HFF-Myc (cell line): Measurements from ENCODE around the gene CEP63.
A peak's percentile ranks its signal among the peaks of the same experiment; 100 is the strongest.

ENCODE experiments used
- DNase-seq: peaks from one replicate; pipeline ENCODE4 v3.0.0-alpha.2; 2011; ENCODE audit warnings: low read depth; ENCODE audit errors: extremely low read depth
- H3K4me3 ChIP-seq: replicated peaks from 2 replicates; pipeline ENCODE4 v1.5.1; 2011; ENCODE audit warnings: low read depth, mild to moderate bottlenecking, control low read depth, low read length
- TF ChIP-seq, protein P1 (sequence below): IDR thresholded peaks from 2 replicates; pipeline ENCODE4 v1.5.1; 2012; ENCODE audit warnings: mild to moderate bottlenecking, low read depth, low read length, control low read depth; ENCODE audit errors: missing control alignments

Gene CEP63

DNA sequence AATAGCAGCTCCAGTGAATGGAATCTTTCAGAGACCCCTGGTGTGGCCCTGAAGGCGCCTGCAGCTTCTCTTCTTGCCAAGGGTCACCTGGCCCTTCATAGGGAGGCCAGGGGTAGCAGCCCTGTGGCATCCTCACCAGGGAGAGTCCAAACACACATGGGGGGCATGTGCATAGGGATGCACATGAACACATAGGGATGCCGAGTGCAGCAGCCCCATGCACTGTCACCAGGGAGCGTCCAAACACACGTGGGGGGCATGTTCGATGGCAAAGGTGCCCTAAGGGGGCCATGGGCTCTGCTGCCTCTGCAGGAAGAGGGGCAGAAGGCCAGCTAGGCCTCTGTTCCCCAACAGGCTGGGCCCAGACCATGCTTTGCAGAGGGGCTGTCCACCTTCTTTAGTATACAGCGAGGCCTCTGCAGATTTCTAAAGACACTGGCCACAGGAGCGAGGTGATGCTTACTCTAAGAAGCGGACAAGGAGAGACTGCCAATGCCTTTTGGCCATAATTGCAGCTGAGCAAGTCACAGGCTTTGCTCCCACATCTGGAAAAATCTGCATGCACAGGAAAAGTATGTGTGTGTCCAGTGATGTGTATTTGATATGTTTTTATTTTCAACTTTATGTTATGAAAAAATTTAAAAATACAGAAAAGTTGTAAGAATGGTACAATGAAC lies 21.0 kb upstream of the CEP63 start:
- TF ChIP-seq, protein P1, sequence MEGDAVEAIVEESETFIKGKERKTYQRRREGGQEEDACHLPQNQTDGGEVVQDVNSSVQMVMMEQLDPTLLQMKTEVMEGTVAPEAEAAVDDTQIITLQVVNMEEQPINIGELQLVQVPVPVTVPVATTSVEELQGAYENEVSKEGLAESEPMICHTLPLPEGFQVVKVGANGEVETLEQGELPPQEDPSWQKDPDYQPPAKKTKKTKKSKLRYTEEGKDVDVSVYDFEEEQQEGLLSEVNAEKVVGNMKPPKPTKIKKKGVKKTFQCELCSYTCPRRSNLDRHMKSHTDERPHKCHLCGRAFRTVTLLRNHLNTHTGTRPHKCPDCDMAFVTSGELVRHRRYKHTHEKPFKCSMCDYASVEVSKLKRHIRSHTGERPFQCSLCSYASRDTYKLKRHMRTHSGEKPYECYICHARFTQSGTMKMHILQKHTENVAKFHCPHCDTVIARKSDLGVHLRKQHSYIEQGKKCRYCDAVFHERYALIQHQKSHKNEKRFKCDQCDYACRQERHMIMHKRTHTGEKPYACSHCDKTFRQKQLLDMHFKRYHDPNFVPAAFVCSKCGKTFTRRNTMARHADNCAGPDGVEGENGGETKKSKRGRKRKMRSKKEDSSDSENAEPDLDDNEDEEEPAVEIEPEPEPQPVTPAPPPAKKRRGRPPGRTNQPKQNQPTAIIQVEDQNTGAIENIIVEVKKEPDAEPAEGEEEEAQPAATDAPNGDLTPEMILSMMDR = no peak
- DNase-seq = no peak
- no peak overlapping the region for H3K4me3 ChIP-seq

DNA sequence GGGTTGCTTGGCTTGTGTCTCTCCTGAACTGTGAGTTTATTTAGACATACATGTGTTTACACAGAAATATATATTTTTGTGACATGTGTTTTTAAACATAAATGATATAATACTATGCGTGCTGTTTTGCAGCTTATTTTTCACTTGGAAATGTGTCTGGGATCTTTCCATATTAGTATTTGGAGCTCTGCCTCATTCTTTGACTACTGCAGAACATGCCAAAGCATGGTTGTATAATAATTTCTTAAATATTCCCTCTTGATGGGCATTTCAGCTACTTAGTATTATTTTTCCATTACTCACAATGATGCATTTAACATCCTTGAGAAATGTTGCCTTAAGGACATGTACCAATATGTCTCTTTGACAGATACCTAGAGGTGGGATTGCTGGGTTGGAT lies 19.5 kb upstream of the CEP63 start:
- no peak overlapping the region for H3K4me3 ChIP-seq
- no peak for DNase-seq
- TF ChIP-seq, protein P1 = no peak

DNA sequence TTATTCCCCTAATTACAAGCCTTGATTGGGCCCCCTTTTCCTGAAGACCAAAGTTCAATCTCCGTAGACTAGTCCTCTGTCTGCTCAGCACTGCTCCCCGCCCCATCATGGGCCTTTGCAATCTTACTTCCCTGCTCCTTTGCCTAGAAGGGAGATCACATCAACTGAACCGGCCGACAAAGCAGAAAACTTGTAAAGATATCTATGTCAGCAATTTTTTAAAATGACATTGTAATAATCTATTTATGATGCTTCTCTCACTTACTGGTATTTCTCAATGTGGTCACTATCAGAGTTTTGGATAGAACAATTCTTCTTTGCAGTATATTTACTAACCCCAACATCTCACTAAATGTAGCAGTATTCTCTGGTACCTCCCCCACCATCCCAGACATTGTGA lies 17.3 kb upstream of the CEP63 start:
- TF ChIP-seq, protein P1 = no peak
- no peak for DNase-seq
- no peak overlapping the region for H3K4me3 ChIP-seq

DNA sequence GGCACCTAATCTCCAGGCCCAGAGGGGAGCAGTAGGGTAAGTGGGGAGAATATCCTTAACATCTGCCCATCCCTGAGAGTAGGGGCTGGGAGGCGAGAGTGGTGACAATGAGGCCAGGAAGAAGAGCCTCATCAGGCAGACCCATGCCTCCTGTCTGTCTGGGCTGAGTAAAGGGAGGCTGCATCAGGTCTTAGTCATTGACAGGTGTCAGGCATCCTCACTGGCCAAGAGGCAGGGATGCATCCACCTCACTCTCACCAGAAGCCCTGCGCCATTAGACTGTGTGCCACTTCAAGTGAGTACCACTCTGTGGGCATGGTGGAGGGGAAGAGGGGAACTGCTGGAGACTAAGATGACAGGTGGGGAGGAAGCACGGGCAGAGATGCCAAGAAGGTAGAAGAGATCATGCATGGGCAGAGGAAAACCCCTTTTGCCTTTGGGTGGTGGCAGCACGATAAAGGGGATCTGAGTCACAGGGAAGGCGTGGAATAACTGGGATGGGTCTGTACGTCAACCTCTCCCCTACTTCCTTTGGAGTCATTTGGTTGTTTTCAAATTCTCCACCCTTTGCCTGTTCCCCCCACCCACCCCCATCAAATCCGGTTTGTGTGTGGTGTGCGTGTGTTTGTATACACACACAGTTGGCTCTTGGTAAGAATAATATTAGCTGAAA lies 14.2 kb upstream of the CEP63 start:
- no peak overlapping the region for H3K4me3 ChIP-seq
- TF ChIP-seq, protein P1 = no peak
- DNase-seq = no peak

DNA sequence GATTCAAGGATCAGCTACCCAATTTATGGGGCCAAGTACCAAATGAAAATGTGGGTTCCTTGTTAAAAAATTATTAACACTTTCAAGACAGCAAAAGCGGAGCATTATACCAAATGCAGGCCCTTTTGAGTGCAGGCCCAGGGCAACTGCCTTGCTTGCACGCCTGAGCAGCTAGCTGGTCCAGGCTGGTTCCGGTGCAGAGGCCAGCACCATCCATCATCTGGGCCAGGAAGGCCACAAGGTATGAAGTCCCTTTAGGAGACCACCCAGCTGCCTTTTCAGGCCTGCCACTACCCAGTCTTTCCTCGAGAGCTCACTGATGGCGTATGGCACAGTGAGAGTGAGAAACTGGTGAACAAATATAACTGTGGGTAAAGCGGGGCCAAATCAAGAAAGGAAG lies 13.0 kb upstream of the CEP63 start:
- H3K4me3 ChIP-seq = no peak overlapping the region
- no peak for DNase-seq
- TF ChIP-seq, protein P1 = no peak

DNA sequence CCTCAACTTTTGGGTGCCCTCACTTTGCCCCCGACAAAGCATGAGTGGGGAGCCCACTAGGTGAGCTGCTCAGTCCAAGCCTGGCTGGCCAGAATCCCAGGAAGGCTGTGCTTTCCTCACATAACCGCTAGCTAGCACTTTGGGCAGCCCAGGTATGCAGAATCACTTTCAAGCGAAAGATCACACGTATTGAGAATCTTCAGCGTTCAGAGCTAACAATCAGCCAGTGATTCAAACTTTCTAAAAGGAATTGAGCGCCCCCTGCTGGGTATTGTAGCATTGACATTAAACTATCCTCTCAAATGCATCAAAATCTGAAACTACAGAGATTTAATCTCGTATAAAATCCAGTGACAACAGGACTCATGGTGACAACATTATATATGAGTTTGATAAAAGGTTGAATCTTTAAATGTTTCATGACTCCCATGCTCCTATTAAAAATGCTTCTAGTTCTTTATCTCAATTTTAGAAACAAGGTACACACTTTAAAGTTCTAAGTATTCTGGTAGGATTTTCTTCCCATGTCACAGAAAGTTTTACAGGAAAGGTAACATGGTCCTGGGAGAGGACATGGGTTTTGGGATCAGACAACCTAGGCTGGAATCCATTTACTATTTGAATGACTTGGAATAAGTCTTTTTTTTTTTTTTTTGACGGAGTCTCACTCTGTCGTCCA lies 11.8 kb upstream of the CEP63 start:
- TF ChIP-seq, protein P1 = peak; percentile 60
- H3K4me3 ChIP-seq = no peak overlapping the region

More for the DNA sequence above, 11.8 kb upstream of the CEP63 start:
- DNase-seq = peak; percentile 81
